Fibroblast of skin of right quadriceps (primary cell): ENCODE data around the gene RSPH10B2.
"Not testable (repeated sequence)": the region's sequence is repeated elsewhere in the genome, so short reads cannot be mapped to it uniquely, and the experiment has no call there.

ENCODE experiments used
- DNase-seq: peaks from one replicate; pipeline ENCODE4 v3.0.0-alpha.2; 2013

Gene RSPH10B2

DNA sequence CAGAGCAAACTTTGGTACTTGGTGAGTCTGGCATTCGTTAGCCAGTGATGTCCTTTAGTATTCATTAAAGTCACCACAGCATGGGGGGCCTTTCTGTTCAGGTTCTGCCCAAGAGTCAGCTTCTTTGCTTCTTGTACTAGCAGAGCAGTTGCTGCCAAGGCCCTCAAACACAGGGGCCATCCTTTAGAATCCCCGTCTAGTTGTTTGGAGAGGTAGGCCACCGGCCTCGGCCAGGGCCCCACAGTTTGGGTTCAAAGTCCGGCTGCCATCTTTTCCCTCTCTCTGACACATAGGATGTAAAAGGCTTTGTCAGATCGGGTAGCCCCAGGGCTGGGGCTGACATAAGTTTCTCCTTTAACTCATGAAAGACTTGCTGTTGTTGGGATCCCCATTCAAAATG lies 89.8 kb downstream of the RSPH10B2 start:
- DNase-seq = not testable (repeated sequence)

DNA sequence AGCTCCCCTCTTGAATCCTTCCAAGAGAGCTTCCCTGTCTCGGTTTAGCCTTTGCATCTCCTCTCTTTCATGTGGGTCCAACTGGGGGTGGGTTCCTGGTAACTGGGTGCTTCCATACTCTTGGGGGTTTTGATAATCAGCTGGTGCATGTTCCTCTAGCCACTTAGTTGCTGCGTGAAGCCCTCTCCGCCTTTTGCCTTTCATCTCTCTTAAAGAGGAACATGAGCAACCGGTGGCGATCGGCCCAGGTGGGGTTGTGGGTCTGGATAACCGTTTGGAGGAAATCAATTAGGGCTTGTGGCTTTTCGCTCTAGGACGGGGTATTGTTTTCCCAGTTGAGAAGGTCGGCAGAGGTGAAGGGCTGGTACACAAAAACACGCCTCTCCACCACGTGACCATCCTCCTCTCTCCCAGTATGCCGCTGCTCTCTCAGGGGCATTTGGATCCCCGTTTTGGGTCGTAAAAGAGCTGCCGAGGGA lies 92.1 kb downstream of the RSPH10B2 start:
- not testable (repeated sequence) for DNase-seq

DNA sequence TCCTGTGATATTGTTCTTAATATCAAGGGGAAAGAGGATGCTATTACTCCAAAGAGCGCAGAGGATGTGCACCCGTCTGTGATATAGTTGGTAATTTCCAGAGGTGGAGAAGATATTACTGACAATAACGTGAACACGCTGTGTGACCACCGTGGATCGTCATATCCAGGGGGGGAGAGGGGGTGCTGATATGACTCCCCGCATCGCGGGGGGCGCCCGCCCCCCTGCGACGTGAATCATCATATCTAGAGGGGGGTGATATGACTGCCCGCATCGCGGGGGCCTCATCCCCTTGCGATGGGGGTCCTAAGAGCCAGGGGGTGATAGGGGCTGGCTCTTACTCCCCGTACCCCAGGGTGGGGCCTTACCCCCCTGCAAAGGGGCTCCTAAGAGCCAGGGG lies 93.8 kb downstream of the RSPH10B2 start:
- not testable (repeated sequence) for DNase-seq
